Adipocyte (in vitro differentiated cells): ENCODE results near the gene NFIB.

Experiments used
- DNase-seq: peaks from one replicate; pipeline ENCODE4 v3.0.0-alpha.2; 2015; ENCODE audit warnings: low read depth
- H3K27me3 ChIP-seq: replicated peaks from 2 replicates; pipeline ENCODE4 v1.7.0; 2013; ENCODE audit warnings: mild to moderate bottlenecking, low read length, moderate library complexity; ENCODE audit not compliant: control insufficient read depth, insufficient read depth
- H3K36me3 ChIP-seq: 2 replicates; pipeline ENCODE4 v1.7.0; 2013; ENCODE audit warnings: low read length, mild to moderate bottlenecking, moderate library complexity; ENCODE audit not compliant: control insufficient read depth, insufficient read depth, severe bottlenecking
- H3K4me1 ChIP-seq: 2 replicates; pipeline ENCODE4 v1.7.0; 2013; ENCODE audit warnings: mild to moderate bottlenecking, low read length, moderate library complexity; ENCODE audit not compliant: control insufficient read depth, insufficient read depth
- H3K4me3 ChIP-seq: 2 replicates; pipeline ENCODE4 v1.7.0; 2013; ENCODE audit warnings: mild to moderate bottlenecking, low read length, moderate library complexity
- H3K9ac ChIP-seq: 2 replicates; pipeline ENCODE4 v1.7.0; 2013; ENCODE audit warnings: mild to moderate bottlenecking, low read length, moderate library complexity
- H3K9me3 ChIP-seq: 2 replicates; pipeline ENCODE4 v1.7.0; 2013; ENCODE audit warnings: mild to moderate bottlenecking, low read length, moderate library complexity; ENCODE audit not compliant: control insufficient read depth

Gene NFIB

DNA sequence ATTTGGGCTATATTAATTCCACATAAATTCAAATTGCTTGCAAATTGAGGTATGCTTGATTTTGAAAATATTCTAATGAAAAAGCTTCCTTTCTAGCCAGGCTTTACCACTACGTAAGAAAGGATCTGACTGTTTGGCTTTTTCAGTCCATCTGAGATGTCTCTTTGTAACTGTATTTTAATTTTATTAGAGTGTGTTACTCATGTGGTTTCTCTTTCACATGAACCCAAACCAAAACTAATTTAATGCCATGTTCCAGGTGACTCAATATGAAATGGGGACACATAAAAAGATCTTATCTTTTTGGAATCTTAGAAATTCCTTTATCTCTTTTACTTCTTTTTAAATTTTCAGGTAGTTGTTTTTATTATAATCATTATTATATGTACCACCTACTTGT is 85.3 kb downstream of the NFIB start:
- Histone ChIP-seq H3K27me3 (no peaks in the 10 kb centered on the region), H3K9ac (no peak overlapping the region), H3K4me3 (no peak overlapping the region), H3K36me3 (no peaks in the 10 kb centered on the region), H3K4me1 (no peaks in the 10 kb centered on the region), H3K9me3 (no peaks in the 10 kb centered on the region)
- no peak for DNase-seq

DNA sequence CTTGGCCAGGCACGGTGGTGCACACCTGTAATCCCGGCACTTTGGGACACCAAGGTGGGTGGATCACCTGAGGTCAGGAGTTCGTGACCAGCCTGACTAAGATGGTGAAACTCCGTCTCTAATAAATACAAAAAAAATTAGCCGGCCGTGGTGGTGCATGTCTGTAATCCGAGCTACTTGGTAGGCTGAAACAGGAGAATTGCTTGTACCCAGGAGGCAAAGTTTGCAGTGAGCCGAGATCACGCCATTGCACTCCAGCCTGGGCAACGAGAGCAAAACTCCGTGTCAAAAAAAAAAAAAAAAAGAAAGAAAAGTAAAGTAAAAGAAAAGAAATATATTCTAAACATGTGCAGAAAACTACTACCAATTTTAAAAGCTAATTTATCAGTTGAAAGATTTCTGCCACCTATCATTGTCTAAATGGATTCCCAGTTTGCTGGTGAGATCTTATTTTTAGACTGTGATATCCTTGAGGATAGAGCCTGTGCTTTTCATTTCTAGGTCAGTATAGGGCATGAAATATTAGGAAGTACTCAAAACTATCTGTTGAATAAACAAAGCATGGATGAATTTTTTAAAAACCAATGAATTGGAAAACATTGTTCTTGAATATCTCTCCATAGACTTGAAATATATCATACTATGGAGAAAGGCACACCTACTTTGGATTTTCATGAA is 86.9 kb downstream of the NFIB start:
- Histone ChIP-seq H3K27me3 (no peaks in the 10 kb centered on the region), H3K9ac (no peak overlapping the region), H3K4me3 (no peak overlapping the region), H3K9me3 (no peaks in the 10 kb centered on the region), H3K4me1 (peaks cover 3% of the 10 kb centered on the region), H3K36me3 (no peaks in the 10 kb centered on the region)
- DNase-seq = no peak

DNA sequence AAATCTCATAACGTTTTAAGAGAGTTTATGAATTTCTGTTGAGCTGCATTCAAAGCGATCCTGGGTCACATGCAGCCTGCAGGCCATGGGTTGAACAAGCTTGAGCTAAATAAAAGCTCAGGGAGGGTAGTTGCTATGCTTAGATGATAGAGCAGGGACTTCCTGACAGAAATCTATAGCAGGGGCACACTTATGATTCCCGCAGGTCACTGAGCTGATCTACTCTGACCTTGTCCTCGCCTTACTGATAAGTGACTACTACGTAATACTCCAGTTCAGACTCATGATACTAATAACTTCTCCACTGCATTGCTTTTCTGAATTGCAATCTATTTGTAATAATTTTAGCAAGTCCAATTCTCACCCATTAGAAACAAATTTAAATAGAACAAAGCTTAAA is 90.9 kb downstream of the NFIB start:
- H3K27me3 ChIP-seq = no peaks in the 10 kb centered on the region
- no peaks in the 10 kb centered on the region for H3K36me3 ChIP-seq
- no peak for DNase-seq
- peaks cover 33% of the 10 kb centered on the region for H3K4me1 ChIP-seq
- no peaks in the 10 kb centered on the region for H3K9me3 ChIP-seq
- H3K9ac ChIP-seq = no peak overlapping the region
- no peak overlapping the region for H3K4me3 ChIP-seq

DNA sequence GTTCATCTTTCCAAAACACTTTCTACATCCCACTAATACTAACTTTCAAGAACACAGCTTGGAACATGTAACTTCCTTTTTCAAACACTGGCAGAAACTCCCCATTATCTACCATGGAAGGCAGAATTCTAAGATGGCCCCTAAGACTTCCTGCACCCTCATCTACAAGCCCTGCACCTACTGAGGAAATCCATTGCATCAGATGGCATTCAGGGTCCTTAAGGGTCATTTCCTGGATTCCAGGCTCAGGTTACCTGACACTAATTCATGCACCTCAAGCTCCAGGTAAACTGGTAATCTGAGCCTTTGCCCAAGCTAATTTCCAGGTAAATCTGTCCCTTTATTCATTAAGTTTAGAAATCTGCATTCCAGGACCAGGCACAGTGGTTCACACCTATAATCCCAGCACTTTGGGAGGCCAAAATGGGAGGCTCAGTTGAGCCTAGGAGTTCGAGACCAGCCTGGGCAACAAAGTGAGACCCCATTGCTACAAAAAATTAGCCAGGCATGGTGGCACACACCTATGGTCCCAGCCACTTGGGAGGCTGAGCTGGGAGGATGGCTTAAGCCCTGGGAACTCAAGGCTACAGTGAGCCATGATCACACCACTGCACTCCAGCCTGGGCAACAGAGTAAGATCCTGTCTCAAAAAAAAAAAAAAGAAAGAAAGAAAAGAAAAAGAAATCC is 91.6 kb downstream of the NFIB start:
- no peaks in the 10 kb centered on the region for H3K9me3 ChIP-seq
- no peaks in the 10 kb centered on the region for H3K36me3 ChIP-seq
- H3K9ac ChIP-seq = no peak overlapping the region
- H3K4me1 ChIP-seq = peaks cover 33% of the 10 kb centered on the region
- DNase-seq = no peak
- no peaks in the 10 kb centered on the region for H3K27me3 ChIP-seq
- no peak overlapping the region for H3K4me3 ChIP-seq

DNA sequence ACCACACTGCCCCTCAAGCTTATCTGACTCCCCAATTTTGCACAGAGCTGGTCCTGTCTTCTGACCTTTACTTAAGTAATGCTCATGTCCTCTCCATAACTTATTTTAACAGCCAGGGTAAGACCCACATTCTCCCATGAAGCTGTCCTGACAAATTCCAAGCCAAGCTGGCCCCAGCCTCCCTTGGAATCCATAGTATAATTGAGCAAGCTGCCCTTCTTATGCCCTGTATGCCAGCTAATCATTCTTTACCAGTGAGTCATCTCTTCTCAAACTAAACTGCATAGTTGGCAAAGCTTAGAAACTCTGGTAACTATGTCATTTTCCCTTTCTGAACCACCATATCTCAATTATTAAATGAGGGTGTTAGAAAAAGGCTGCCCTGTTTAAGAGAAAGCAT is 92.4 kb downstream of the NFIB start:
- peaks cover 38% of the 10 kb centered on the region for H3K4me1 ChIP-seq
- no peaks in the 10 kb centered on the region for H3K27me3 ChIP-seq
- H3K4me3 ChIP-seq = no peak overlapping the region
- DNase-seq = peak; percentile 87
- no peak overlapping the region for H3K9ac ChIP-seq
- H3K9me3 ChIP-seq = no peaks in the 10 kb centered on the region
- no peaks in the 10 kb centered on the region for H3K36me3 ChIP-seq

DNA sequence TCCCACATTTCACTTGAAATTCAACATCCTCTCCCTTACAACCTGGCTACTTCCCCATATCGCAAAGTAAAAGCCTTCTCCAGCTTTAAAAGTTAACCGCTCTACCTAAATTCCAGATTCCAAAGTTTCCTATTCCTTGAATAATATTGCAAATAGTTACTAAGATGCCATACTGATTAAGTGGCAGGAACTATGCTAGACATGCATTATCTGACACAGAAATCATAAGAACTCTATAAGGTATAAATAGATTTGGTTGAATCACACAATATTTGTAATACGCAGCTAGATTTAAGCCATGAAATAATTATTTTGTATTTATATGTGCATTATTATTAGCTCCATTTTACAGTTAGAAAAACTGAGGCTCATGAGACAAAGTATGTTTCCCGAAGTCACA is 92.8 kb downstream of the NFIB start:
- Histone ChIP-seq H3K27me3 (no peaks in the 10 kb centered on the region), H3K4me1 (peaks cover 40% of the 10 kb centered on the region), H3K36me3 (no peaks in the 10 kb centered on the region), H3K9me3 (no peaks in the 10 kb centered on the region), H3K4me3 (no peak overlapping the region), H3K9ac (no peak overlapping the region)
- no peak for DNase-seq

DNA sequence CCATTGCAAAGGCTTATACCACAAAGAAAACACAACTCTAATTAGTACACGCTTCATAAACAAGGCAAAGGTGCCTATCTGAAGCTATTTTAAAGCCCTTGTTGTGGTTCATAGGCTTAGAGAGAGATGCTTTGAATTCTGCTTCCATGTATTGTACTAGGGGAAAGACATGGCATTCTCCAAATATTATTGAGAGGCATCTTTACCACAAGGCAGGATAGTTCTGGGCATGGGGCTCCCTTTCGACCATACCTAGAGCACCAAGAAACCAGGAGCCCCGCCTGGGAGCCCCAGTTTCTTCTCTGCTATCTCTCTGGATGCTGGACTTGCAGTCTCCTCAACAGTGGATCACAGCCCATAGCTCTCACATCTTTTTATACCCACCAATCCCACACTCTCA is 93.7 kb downstream of the NFIB start:
- Histone ChIP-seq H3K9me3 (no peaks in the 10 kb centered on the region), H3K36me3 (no peaks in the 10 kb centered on the region), H3K27me3 (no peaks in the 10 kb centered on the region), H3K4me1 (peaks cover 47% of the 10 kb centered on the region), H3K4me3 (no peak overlapping the region), H3K9ac (no peak overlapping the region)
- DNase-seq = no peak

DNA sequence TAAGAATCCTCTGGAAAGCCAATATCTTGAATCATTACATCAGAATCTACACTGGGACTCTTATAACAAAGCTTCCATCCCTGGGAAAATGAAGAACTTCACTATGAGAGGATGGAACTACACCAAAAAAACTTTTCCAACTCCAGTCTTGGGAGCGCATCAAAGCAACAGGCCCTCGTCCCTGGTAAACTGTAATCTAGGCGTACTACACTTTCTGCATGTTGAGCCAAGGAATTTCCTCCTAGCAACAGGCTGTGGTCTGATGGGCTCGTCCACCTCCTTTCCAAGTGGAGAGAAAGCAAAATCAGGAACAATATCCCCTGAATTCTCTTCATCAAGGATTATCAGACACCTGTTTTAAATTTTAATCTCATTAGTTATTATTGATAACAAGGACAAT is 94.1 kb downstream of the NFIB start:
- Histone ChIP-seq H3K36me3 (no peaks in the 10 kb centered on the region), H3K27me3 (no peaks in the 10 kb centered on the region), H3K4me1 (peaks cover 51% of the 10 kb centered on the region), H3K9me3 (no peaks in the 10 kb centered on the region), H3K4me3 (peak overlapping the region; percentile 13), H3K9ac (no peak overlapping the region)
- DNase-seq = no peak

DNA sequence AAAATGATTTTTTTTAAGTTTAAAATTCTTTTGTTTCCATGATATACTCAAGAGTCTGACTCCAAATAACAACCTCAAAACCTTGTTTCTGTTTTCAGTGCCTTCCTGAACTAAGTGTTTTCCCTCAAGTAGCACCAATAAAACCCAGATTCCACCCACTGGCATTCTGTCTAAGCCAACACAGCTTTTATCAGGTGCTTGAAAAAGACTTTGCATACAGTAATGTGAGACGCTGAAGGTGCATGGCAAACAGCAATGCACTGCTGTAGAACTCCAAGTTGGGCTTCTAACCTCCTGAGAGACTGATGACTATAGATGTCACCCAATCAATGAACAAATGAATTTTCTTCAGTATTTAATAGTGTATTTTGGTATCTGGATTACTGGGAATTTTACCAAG is 95.7 kb downstream of the NFIB start:
- peaks cover 52% of the 10 kb centered on the region for H3K4me1 ChIP-seq
- no peaks in the 10 kb centered on the region for H3K36me3 ChIP-seq
- no peaks in the 10 kb centered on the region for H3K27me3 ChIP-seq
- no peak for DNase-seq
- H3K9me3 ChIP-seq = no peaks in the 10 kb centered on the region
- H3K4me3 ChIP-seq = no peak overlapping the region
- H3K9ac ChIP-seq = no peak overlapping the region

DNA sequence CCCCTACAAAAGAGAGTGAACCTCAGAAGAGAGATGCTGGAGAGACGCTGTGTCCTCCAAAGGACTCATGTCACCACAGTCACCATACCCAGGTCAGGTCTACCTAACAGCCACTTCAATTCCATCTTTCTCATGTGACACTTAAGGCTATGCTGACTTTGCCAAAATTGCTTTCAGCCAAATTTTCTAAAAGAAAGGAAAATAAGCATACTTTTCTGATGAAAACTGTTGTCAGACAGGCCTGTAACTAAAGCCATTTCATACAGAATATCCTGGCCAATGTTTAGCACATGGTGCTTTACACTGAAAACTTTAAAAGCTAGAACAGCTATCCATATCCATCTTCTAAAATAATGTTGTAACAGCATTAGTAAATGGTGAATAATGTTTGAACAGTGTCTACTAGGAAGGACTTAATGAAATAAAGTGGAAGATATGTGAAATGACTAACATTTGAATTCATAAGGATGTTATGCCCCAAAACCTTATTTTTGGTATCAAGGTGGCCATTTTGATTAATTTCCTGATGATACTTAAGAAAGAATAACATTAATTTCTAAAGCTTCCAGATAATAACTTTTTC is 97.2 kb downstream of the NFIB start:
- DNase-seq = no peak
- Histone ChIP-seq H3K27me3 (no peaks in the 10 kb centered on the region), H3K36me3 (no peaks in the 10 kb centered on the region)

DNA sequence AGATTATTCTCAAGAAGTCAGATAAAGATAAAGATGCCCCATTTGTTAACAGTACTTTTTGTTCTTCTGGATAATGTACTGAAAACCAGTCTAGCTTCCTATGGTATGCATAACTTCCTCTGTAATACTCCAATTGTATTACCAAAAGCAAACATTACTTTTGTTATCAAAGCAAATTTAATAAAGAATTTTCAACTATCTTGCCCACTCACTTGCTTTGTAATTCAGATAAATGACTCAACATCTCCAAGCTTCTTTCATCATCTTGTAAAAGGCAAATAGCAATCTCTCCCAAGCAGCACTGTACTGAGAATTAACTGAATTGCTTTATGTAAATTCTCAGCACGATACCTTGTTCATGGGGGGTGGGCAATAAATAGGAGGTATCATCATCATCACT is 98.3 kb downstream of the NFIB start:
- H3K4me1 ChIP-seq = peaks cover 43% of the 10 kb centered on the region
- H3K9ac ChIP-seq = no peak overlapping the region
- H3K36me3 ChIP-seq = no peaks in the 10 kb centered on the region
- no peak overlapping the region for H3K4me3 ChIP-seq
- DNase-seq = peak; percentile 69
- H3K9me3 ChIP-seq = no peaks in the 10 kb centered on the region
- no peaks in the 10 kb centered on the region for H3K27me3 ChIP-seq

More for the DNA sequence above, 97.2 kb downstream of the NFIB start:
- no peak overlapping the region for H3K4me3 ChIP-seq
- H3K4me1 ChIP-seq = peaks cover 50% of the 10 kb centered on the region
- H3K9ac ChIP-seq = no peak overlapping the region
- no peaks in the 10 kb centered on the region for H3K9me3 ChIP-seq
